Anterior cingulate cortex (tissue), 58 donors: Measurements from ENCODE around the gene GNPNAT1.
"Not testable (repeated sequence)": the region's sequence is repeated elsewhere in the genome, so short reads cannot be mapped to it uniquely, and the experiment has no call there.

Experiments
- DNase-seq, 58 donors: peaks; one replicate each; lab custom pipeline; 2025; lab: John Stamatoyannopoulos, UW

The GNPNAT1 gene

DNA sequence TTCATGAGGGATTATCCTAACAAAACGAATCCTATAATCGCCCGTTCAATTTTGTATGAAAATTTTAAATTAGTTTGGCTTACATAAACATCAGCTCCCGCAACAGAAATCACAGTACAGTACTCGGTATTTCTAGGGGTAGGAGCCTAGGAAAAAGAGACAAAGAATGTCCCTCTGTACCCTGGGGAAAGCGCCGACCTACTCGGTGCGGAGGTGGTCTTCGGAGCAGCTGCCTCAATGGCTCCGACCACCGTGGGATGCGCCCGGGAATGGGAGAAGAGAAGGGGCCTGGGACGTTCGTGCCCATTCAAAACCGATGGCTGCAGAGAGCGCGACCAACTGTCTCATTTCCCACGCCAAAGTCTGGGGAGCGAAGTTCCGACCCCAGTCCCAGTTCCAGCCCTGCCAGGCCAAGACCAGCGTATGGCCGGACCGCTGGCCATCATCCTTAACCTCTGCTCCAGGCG, 618 bp downstream of the GNPNAT1 start:
- DNase-seq, result peak in 6 of 58 donors; percentile 26 to 55 (median 40)

DNA sequence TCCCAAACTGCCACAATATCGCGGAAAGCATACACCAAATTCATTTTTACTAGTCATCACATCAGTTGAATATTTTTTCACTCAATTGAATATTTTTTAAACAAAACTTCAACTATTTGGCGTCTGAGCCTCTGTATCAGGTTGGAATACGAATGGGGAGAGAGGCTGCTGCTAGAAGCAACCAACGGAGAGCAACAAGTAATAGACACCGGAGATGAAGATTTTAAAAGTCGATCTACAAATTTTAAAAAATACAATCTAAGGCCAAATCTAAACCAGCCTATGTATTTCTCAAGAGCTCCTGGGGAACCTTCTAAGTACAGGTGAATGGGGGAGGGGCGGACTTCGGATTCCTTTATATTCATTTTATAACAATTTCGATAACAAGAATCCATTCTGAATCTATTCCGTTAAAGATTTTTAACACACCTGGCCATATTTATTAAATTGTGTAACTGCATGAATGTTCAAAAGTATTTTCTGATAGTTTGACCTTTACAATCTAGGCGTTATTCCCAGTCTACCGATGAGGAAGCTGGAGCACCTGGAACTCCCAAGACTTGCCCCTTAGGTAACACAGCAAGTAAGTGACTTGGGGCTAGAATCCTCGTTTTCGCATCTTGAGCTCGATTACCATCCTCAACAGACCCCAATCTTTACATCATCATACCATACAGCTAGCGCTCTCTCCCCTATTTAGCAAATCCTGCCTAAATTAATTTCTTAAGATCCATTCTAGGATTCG, 1.2 kb downstream of the GNPNAT1 start:
- DNase-seq, result no peak

DNA sequence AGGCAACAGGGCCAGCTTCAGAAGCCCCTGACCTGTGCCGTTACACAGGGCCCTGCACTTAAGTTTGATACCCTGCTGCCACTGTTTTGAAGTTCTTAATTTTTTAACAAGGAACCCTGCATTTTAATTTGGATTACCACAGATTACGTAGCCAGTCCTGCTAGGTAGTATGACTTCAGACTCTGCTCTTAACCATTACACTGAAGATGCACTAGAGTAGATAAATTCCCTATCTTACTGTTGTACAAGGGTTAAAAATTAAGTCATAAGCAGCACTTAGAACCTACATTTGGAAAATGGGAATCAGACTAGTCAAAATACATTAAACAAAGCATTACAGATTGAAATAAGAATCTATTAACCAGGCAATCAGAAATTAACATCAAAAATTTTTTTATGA, 2.3 kb downstream of the GNPNAT1 start:
- DNase-seq, result no peak

DNA sequence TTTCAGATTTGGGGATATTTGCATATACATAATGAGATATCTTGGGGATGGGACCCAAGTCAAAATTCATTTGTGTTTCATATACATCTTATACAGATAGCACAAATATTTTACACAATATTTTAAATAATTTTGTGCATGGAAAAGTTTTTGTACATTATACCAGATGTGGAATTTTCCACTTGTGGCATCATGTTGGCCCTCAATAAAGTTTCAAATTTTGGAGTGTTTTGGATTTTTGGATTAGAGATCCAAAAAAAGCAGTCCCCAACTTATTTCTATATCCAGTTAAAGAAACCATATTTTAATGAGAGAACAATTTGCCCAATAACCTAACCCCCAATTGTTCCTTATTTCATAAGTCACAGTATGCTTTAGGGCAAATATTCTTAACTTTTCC, 4.5 kb downstream of the GNPNAT1 start:
- DNase-seq, result no peak

DNA sequence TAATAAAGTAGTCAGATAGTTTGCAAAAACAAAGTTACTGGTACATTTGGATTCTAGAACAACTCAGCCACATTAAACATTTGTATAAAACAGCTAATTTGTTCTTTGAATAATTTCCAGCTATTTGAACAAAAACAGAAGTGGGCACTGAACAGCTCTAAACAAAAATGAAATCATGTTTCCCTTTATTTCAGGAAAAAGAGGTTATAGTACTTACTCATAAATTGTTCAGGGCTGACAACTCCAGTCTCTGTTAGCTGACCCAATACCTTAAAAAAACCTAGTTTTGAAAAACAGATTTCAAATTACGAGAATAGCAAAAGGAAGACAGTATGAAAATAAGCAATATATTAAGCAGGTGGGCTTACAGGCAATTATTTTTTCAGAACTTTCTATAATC, 8.2 kb downstream of the GNPNAT1 start:
- DNase-seq, result no peak

DNA sequence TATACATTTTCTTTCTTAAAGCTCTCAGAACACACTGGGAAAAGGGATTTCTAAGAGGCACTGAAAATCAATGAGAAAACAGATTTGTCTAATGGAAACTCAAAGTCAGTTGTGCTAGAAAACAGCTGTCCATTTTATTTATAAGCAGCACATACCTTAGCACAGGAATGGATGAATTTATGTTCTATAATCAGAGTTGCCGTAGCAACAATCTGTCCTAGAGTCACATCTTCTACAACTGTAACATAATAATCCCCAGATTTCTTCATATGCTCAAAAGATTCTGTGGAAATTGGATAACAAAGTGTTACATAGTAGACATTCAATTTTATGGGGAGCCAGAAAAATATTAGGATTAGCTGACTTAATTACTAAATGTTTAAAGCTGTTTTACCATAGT, 9.8 kb downstream of the GNPNAT1 start:
- no peak for DNase-seq

DNA sequence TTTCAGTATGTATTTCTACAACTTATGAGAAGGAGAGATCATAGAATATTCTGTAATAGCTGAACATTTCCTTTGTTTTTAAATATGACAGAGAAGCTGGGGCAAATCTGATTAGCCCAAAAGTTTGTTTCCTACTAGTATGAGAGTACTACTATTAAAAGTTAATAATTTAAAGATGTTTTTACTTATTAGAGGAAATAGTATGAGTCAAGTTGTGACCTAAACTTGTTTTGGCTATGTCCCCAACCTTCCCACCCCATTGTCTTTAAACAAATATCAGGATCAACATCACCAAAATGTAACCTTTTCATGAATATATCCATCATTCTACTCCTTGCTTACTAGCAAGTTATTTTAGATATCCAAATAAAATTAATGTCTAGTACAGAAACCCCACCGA, 10.5 kb downstream of the GNPNAT1 start:
- DNase-seq, result no peak

DNA sequence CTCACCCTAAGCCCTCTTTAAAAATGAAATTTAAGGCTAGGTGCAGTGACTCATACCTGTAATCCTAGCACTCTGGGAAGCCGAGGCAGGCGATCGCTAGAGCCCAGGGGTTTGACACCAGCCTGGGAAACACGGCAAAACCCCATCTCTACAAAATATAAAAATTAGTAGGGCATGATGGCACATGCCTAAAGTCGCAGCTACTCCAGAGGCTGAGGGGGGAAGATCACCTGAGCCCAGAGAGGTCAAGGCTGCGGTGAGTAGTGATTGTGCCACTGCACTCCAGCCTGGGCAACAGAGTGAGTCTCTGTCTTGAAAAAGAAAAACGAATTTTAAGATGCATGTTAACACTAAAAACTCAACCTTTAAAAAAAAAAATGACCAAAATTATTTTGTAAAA, 12.7 kb downstream of the GNPNAT1 start:
- DNase-seq, result no peak

DNA sequence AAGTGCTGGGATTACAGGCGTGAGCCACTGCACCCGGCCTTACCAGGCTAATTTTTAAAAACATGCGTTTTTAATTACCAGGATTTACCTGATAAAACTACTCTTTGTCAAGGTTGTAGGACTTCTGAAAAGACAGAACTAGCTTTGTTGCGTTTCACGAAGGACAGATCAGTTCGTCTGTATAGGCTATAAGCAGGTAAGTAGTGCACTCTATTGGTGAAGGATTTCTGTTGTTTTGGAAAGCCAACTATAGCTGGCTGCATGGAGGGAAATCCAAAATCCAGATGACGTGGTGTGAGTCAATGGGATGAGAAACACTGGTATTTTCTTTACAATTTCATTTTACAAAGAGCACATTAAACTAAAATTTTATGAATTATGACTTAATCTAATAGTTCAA, 14.6 kb downstream of the GNPNAT1 start:
- DNase-seq, result no peak

- DNase-seq, result no peak
Measured at GRCh38 chr14:52769887-52770286, 21.5 kb downstream of the GNPNAT1 start.

DNA sequence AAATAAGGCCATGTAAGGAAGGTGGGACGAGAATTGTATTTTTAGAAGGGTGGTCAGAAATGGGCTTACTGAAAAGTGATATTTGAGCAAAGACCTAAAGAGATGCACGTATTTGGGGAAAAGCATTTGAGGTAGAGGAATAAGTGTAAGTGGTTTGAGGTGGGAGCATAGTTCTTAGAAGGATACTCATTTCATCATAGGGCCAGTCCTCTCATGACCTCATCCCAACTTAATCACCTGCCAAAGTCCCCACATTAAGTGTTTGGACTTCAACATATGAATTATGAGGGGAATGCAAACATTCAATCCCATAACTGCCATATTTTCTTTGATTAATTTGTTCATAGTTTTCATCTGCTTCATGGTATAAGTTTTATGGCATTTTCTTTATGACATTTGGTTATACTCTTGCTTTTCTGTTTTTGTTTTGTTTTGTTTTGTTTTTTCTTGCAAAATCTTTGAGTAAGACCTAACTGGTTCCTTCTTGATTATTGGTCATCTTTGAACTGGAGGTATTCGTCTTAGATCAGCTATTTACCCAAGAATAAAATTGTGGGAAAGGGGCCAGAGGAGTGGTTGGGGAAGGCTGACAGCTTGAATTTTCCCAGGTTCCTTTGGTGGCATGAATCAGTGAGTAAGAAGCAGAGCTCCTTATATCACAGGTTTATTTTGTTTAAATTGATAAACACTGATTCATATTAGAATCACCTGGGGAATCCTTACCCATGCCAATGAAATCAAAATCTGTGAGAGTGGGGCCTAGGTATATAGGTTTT, 24.2 kb downstream of the GNPNAT1 start:
- no peak for DNase-seq

DNA sequence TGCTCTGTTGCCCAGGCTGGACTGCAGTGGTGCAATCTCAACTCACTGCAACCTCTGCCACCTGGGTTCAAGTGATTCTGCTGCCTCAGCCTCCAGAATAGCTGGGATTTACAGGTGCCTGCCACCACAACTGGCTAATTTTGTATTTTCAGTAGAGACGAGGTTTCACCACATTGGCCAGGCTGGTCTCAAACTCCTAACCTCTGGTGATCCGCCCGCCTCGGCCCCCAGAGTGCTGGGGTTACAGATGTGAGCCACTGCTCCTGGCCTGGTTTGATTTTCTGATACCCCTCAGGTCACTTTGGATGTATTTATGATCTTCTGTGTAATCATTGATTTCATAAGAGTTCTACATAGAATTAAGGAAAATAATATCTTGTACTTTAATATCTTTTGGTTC, 28.5 kb downstream of the GNPNAT1 start:
- DNase-seq, result not testable (repeated sequence)

GRCh38 chr14:52759145-52759544, 32.3 kb downstream of the GNPNAT1 start:
- DNase-seq, result no peak

DNA sequence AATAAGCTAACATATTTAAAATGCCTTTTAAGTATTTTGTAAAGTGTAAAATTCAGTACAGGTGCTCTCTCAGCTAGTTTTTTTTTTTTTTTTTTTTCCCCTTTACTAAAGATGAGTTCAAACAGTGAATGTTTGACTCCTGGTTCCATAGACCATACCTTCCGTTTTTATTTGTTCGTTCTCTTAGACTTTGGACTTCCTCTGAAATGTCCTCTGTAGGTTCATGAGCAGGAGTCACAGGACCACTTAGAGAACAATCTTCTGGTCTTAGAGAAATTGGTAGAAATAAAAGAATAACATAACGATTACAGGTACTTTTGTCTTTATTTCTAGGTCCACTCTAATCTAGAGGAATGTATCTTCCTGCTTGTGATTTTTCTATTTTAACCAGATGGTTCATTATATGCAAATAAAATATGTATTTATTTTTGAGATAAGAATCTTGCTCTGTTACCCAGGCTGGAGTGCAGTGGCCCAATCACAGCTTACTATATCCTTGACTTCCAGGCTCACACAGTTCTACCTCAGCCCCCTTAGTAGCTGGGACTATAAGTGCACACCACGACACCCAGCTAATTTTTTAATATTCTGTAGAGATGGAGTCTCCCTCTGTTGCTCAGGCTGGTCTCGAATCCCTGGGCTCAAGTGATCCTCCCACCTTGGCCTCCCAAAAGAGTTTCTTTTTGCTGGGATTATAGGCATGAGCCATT, 35.6 kb downstream of the GNPNAT1 start:
- DNase-seq, result no peak

- DNase-seq, result no peak
Measured at GRCh38 chr14:52748647-52749292, 42.6 kb downstream of the GNPNAT1 start.

DNA sequence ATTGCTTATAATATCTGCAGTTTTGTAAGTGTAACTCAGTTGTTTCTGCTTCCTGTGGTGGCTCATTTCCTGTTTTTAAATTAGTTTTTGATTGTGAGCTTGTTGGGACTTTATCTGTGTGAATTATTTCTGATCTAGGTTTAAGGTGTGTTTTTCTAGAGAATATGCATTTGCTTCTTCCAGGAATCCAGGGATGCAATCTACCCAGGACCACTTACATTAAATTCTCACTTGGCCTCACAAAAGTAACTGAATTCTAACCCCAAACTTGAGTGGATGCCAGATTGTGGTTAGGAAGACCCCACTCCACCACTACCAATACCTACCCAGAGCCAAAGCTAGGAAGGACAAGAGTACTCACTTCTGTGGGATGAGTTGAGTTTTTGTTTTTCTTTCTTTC, 49.5 kb downstream of the GNPNAT1 start:
- DNase-seq, result no peak

- no peak for DNase-seq
Measured at GRCh38 chr14:52740751-52741150, 50.7 kb downstream of the GNPNAT1 start.

- DNase-seq, result no peak
Measured at GRCh38 chr14:52738409-52738808, 53.0 kb downstream of the GNPNAT1 start.

- DNase-seq, result no peak
Measured at GRCh38 chr14:52735921-52736489, 55.4 kb downstream of the GNPNAT1 start.

GRCh38 chr14:52733824-52734223, 57.6 kb downstream of the GNPNAT1 start:
- no peak for DNase-seq
